ENCODE data around the gene FBN1.

Gene FBN1

GRCh38 chr15:48650931-48651330 lies 5.4 kb upstream of the FBN1 start:
- no peak for DNase-seq

GRCh38 chr15:48647962-48648361 lies 2.5 kb upstream of the FBN1 start:
- no peak for DNase-seq

GRCh38 chr15:48646331-48646730 lies 822 bp upstream of the FBN1 start:
- DNase-seq: no peak

GRCh38 chr15:48644827-48645557 lies 517 bp downstream of the FBN1 start:
- DNase-seq: no peak

GRCh38 chr15:48644467-48644826 lies 1.1 kb downstream of the FBN1 start:
- DNase-seq: no peak

GRCh38 chr15:48643776-48644466 lies 1.6 kb downstream of the FBN1 start:
- no peak for DNase-seq

GRCh38 chr15:48643206-48643605 lies 2.3 kb downstream of the FBN1 start:
- no peak for DNase-seq

GRCh38 chr15:48642795-48643194 lies 2.7 kb downstream of the FBN1 start:
- no peak for DNase-seq

- DNase-seq: no peak
Measured at GRCh38 chr15:48641416-48641815, 4.1 kb downstream of the FBN1 start.

- DNase-seq: no peak
Measured at GRCh38 chr15:48638963-48639362, 6.5 kb downstream of the FBN1 start.

- DNase-seq: no peak
Measured at GRCh38 chr15:48637639-48638038, 7.9 kb downstream of the FBN1 start.

GRCh38 chr15:48636511-48636910 lies 9.0 kb downstream of the FBN1 start:
- no peak for DNase-seq

GRCh38 chr15:48634893-48635292 lies 10.6 kb downstream of the FBN1 start:
- no peak for DNase-seq

GRCh38 chr15:48634096-48634495 lies 11.4 kb downstream of the FBN1 start:
- no peak for DNase-seq

GRCh38 chr15:48632651-48633050 lies 12.9 kb downstream of the FBN1 start:
- DNase-seq: no peak

- no peak for DNase-seq
Measured at GRCh38 chr15:48631176-48631770, 14.2 kb downstream of the FBN1 start.

GRCh38 chr15:48630245-48630644 lies 15.3 kb downstream of the FBN1 start:
- no peak for DNase-seq

- no peak for DNase-seq
Measured at GRCh38 chr15:48628832-48629231, 16.7 kb downstream of the FBN1 start.

GRCh38 chr15:48627260-48627940 lies 18.1 kb downstream of the FBN1 start:
- no peak for DNase-seq

- no peak for DNase-seq
Measured at GRCh38 chr15:48625126-48625525, 20.4 kb downstream of the FBN1 start.

- DNase-seq: no peak
Measured at GRCh38 chr15:48624700-48625099, 20.8 kb downstream of the FBN1 start.

- DNase-seq: no peak
Measured at GRCh38 chr15:48623456-48623855, 22.1 kb downstream of the FBN1 start.

- no peak for DNase-seq
Measured at GRCh38 chr15:48622237-48622636, 23.3 kb downstream of the FBN1 start.

GRCh38 chr15:48619446-48619845 lies 26.1 kb downstream of the FBN1 start:
- DNase-seq: no peak
